Gastrocnemius medialis (tissue), 4 donors: ENCODE data around the gene EIF4E3. TPM values are rescaled to one million over a fixed set of nuclear protein-coding genes. Genes with fewer than 3 reads are reported as not detected.

Source experiments
- ATAC-seq, 2 donors: fragments of 150-250 bp; one replicate each; pipeline ENCODE4 v1.9.1; 2016
- DNase-seq, 2 donors: peaks; one replicate each; pipeline ENCODE4 v3.0.0-alpha.2; 2019
- H3K27ac ChIP-seq, 4 donors: fragments of 200-600 bp; sonication (generic); 1 replicate in 1 of 4; 2 replicates in 3 of 4; pipeline ENCODE4 v1.5.1; 2016 to 2018; ENCODE audit warnings: mild to moderate bottlenecking in 2 of 4, moderate library complexity in 1 of 4
- H3K27me3 ChIP-seq, 3 donors: fragments of 200-600 bp; sonication (generic) in 2 of 3; 1 replicate in 1 of 3; 2 replicates in 2 of 3; pipeline versions ENCODE4 v1.5.1 to v1.6.0; 2016 to 2019; ENCODE audit warnings: mild to moderate bottlenecking in 1 of 3, moderate library complexity in 1 of 3
- H3K36me3 ChIP-seq, 2 donors: fragments of 200-600 bp; sonication (generic) in 1 of 2; one replicate each; pipeline ENCODE4 v1.5.1; 2017 to 2018
- H3K4me1 ChIP-seq, 2 donors: fragments of 200-600 bp; sonication (generic) in 1 of 2; one replicate each; pipeline ENCODE4 v1.5.1; 2016 to 2017; ENCODE audit warnings: mild to moderate bottlenecking in 2 of 2
- H3K4me3 ChIP-seq, 4 donors: fragments of 200-600 bp; sonication (generic) in 3 of 4; 1 replicate in 1 of 4; 2 replicates in 3 of 4; pipeline ENCODE4 v1.5.1; 2016 to 2019; ENCODE audit warnings: mild to moderate bottlenecking in 2 of 4
- H3K9me3 ChIP-seq, 3 donors: fragments of 200-600 bp; sonication (generic) in 2 of 3; 1 replicate in 1 of 3; 2 replicates in 2 of 3; pipeline ENCODE4 v1.5.1; 2016 to 2019
- POLR2A ChIP-seq, 2 donors: fragments of 450-650 bp; IDR thresholded peaks; one replicate each; pipeline ENCODE4 v1.6.1; 2017; ENCODE audit warnings: antibody characterized with exemption in 2 of 2, mild to moderate bottlenecking in 2 of 2, moderate library complexity in 2 of 2
- in situ Hi-C, 4 donors: fragments of 200-750 bp; cut with MboI; loops; one replicate each; pipeline versions ENCODE4 v1.15.0 to v1.8.0; 2017; ENCODE audit warnings: low sequenced_read_pairs in 4 of 4
- intact Hi-C: fragments of 100-400 bp; cut with DNase I; formaldehyde crosslinking; loops from one replicate; pipeline ENCODE4 v1.15.1; 2023; ENCODE audit warnings: low total_unique reads
- total RNA-seq, 4 donors: library from RNA; depleted of rRNA; stranded (reverse); fragments of >200 nt; gene quantifications; one replicate each; pipeline versions ENCODE4 v1.1.0 to v1.2.3, GENCODE V29; 2016
- TF ChIP-seq, protein P1 (sequence below), 5 experiments: fragments of 450-650 bp in 3 of 5; fragments of 200-600 bp in 2 of 5; sonication (generic) in 2 of 5; IDR thresholded peaks in 4 of 5; conservative IDR thresholded peaks in 1 of 5; 1 replicate in 4 of 5; 2 replicates in 1 of 5; pipeline ENCODE4 v1.5.1; 2016 to 2019; ENCODE audit warnings: antibody characterized with exemption in 5 of 5, mild to moderate bottlenecking in 3 of 5, moderate library complexity in 3 of 5

The EIF4E3 gene
- total RNA-seq, 4 donors from 2014 or later = 25.0 to 51.0 (median 42.8) TPM

DNA sequence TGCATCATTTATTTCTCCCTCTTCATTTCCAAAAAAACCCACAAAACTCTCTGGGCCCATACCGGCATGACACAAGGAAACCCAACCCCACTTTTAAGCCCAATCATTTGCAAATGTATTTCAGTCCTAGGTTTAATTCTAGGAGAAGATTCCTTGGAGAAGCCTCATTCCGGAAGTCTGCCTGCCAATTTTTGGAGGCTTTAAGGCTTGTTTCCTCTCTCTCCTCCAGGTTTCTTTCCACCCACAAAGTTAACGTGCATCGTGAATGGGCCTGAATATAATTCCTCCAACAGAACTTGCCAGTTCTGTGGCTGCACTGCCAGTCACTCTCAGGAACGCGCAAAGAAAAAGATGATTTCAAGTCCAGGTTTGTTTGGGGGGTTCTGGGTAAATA, 71.8 kb downstream of the EIF4E3 start:
- Histone ChIP-seq H3K27me3 (no peaks in the 10 kb centered on the region), H3K9me3 (no peaks in the 10 kb centered on the region), H3K36me3 (no peaks in the 10 kb centered on the region), H3K4me3 (no peak overlapping the region), H3K27ac (no peak overlapping the region), H3K4me1 (peaks cover 9 to 11% of the 10 kb centered on the region in 2 donors)
- in situ Hi-C loops = loop anchor here in 3 of 4 donors (5.0 to 25.0 kb wide), 4 partner anchors 1091 to 1591 kb away; no protein-coding TSS in a partner anchor
- ATAC-seq (no peak), DNase-seq (no peak)
- intact Hi-C loops = loop anchor here (2.0 to 5.0 kb wide), 4 partner anchors 937 to 1589 kb away; no protein-coding TSS in a partner anchor
- TF ChIP-seq, protein P1, sequence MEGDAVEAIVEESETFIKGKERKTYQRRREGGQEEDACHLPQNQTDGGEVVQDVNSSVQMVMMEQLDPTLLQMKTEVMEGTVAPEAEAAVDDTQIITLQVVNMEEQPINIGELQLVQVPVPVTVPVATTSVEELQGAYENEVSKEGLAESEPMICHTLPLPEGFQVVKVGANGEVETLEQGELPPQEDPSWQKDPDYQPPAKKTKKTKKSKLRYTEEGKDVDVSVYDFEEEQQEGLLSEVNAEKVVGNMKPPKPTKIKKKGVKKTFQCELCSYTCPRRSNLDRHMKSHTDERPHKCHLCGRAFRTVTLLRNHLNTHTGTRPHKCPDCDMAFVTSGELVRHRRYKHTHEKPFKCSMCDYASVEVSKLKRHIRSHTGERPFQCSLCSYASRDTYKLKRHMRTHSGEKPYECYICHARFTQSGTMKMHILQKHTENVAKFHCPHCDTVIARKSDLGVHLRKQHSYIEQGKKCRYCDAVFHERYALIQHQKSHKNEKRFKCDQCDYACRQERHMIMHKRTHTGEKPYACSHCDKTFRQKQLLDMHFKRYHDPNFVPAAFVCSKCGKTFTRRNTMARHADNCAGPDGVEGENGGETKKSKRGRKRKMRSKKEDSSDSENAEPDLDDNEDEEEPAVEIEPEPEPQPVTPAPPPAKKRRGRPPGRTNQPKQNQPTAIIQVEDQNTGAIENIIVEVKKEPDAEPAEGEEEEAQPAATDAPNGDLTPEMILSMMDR (IDR thresholded peaks at IDR 0.05 in 4 of 5, conservative IDR thresholded peaks at IDR 0.05 in 1 of 5) = no peak
- TF ChIP-seq POLR2A (IDR thresholded peaks at IDR 0.05) = no peak

DNA sequence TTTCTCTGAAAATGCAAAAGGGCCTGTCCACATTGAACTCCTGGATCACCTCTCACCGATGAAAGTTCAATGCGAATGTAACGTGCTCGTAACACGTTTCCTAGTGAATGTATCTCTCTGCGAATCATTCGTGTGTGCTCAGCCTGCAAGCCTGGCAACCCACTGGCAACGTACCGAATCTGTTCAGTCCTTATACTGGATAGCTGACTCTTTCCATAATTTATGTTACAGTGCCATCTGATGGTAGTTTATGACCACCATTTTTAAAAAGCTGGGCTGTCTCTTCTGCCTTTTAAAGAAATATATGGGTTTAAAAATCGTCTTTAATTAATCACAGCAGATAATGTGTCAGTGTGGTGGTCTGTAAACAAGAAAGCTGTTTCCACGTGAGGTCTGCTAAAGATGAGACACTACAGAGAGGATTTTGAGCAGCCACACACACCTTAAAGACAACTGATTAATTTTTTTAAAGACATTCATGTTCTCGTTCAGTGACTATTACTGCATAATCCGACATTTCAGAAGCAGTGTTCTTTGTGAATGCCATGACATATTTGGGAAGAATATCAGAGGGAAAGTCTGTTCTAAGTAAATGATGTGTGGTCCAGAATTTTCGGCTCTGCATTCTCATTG, 72.3 kb downstream of the EIF4E3 start:
- H3K9me3 ChIP-seq = no peaks in the 10 kb centered on the region
- ATAC-seq (peak in 1 of 2 donors; percentile 51), DNase-seq (peak; percentile 6 to 19)
- no peak overlapping the region for H3K4me3 ChIP-seq
- in situ Hi-C loops (loop anchor here in 3 of 4 donors (5.0 to 25.0 kb wide), 4 partner anchors 1091 to 1591 kb away; no protein-coding TSS in a partner anchor), intact Hi-C loops (loop anchor here (2.0 to 5.0 kb wide), 4 partner anchors 936 to 1588 kb away; no protein-coding TSS in a partner anchor)
- H3K36me3 ChIP-seq = no peaks in the 10 kb centered on the region
- H3K27me3 ChIP-seq = no peaks in the 10 kb centered on the region
- peaks cover 5 to 6% of the 10 kb centered on the region in 2 donors for H3K4me1 ChIP-seq
- H3K27ac ChIP-seq = no peak overlapping the region
- TF ChIP-seq, protein P1 (IDR thresholded peaks at IDR 0.05 in 4 of 5, conservative IDR thresholded peaks at IDR 0.05 in 1 of 5) = peak; percentile 8 to 50 (median 32)
- no peak for TF ChIP-seq POLR2A (IDR thresholded peaks at IDR 0.05)

DNA sequence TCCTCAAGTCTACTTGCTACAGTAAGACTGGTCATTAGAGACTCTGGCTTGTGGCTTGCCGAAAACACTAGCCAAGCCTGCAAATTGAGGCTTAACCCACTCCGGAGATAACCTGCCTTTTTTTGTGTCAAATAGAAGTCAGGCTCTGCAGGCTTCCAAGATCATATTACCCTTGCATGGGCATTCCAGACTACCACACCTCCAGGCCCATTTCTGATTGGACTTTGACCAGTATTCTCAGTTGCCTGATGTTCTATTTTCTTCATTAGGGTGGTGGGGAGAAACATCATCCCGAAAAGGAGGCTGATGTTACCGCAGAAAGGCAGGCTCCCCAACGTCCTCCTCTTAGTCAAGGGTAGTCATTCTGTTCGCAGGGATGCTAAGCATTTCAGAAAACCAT, 73.6 kb downstream of the EIF4E3 start:
- no peak for DNase-seq
- TF ChIP-seq, protein P1 (IDR thresholded peaks at IDR 0.05 in 4 of 5, conservative IDR thresholded peaks at IDR 0.05 in 1 of 5) = no peak
- no peak for TF ChIP-seq POLR2A (IDR thresholded peaks at IDR 0.05)
- intact Hi-C loops = loop anchor here (2.0 to 5.0 kb wide), 4 partner anchors 935 to 1587 kb away; no protein-coding TSS in a partner anchor
- in situ Hi-C loops = loop anchor here in 3 of 4 donors (5.0 to 25.0 kb wide), 4 partner anchors 1089 to 1589 kb away; no protein-coding TSS in a partner anchor
- Histone ChIP-seq H3K36me3 (no peaks in the 10 kb centered on the region), H3K4me3 (no peak overlapping the region), H3K4me1 (no peaks in the 10 kb centered on the region), H3K27me3 (no peaks in the 10 kb centered on the region), H3K27ac (no peak overlapping the region), H3K9me3 (no peaks in the 10 kb centered on the region)
- ATAC-seq = no peak

DNA sequence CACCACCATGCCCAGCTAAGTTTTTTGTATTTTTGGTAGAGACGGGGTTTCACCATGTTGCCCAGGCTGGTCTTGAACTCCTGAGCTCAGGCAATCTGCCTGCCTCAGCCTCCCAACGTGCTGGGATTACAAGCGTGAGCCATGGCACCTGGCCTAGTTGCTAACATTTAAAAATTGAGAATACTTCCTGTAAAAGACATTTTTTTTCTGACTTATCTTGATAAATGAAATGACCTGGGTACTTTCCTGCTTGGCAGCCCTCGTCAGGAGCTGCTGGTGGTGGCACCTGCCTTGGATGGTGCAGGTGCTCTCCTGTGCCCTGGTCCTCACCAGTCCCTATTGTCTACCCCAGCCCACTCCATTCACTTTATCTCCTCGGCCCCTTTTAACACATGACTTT, 74.8 kb downstream of the EIF4E3 start:
- intact Hi-C loops = loop anchor here (5.0 kb wide), 2 partner anchors 1098 to 1118 kb away; no protein-coding TSS in a partner anchor

More for the DNA sequence above, 74.8 kb downstream of the EIF4E3 start:
- in situ Hi-C loops = loop anchor here in 3 of 4 donors (5.0 to 25.0 kb wide), 4 partner anchors 1088 to 1588 kb away; no protein-coding TSS in a partner anchor
- no peak for TF ChIP-seq POLR2A (IDR thresholded peaks at IDR 0.05)
- TF ChIP-seq, protein P1 (IDR thresholded peaks at IDR 0.05 in 4 of 5, conservative IDR thresholded peaks at IDR 0.05 in 1 of 5) = no peak
- DNase-seq (no peak), ATAC-seq (no peak)
- Histone ChIP-seq H3K36me3 (no peaks in the 10 kb centered on the region), H3K4me1 (no peaks in the 10 kb centered on the region), H3K27ac (no peak overlapping the region), H3K27me3 (no peaks in the 10 kb centered on the region), H3K4me3 (no peak overlapping the region), H3K9me3 (no peaks in the 10 kb centered on the region)
